Fibroblast of villous mesenchyme (primary cell): ENCODE measurements around the gene LASP1. TPM values are rescaled to one million over a fixed set of nuclear protein-coding genes. Genes with fewer than 3 reads are reported as not detected.
"Not testable (repeated sequence)": the region's sequence is repeated elsewhere in the genome, so short reads cannot be mapped to it uniquely, and the experiment has no call there.

Experiments
- DNase-seq: peaks from one replicate; pipeline ENCODE4 v3.0.0-alpha.2; 2010; ENCODE audit warnings: low read depth
- H3K4me3 ChIP-seq: 2 replicates; pipeline ENCODE4 v1.5.1; 2011; ENCODE audit warnings: low read depth, mild to moderate bottlenecking, low read length
- CTCF ChIP-seq: IDR thresholded peaks from 2 replicates; pipeline ENCODE4 v1.5.1; 2012; ENCODE audit warnings: low read depth, mild to moderate bottlenecking, low read length; ENCODE audit not compliant: insufficient read depth
- total RNA-seq: library from RNA; depleted of rRNA; stranded (reverse); fragments of >200 nt; gene quantifications from 2 replicates; pipeline ENCODE4 v1.2.3, GENCODE V29; 2012

Gene LASP1
- total RNA-seq, 1 donor: 475 TPM

GRCh38 chr17:38922538-38923297, 52.9 kb downstream of the LASP1 start:
- no peak overlapping the region for H3K4me3 ChIP-seq
- peak; percentile 67 for DNase-seq

GRCh38 chr17:38925263-38925995, 55.6 kb downstream of the LASP1 start, which contains the start of gene LASP1NB:
LASP1NB (plus strand) TSS chr17:38925614.
- DNase-seq: no peak
- TF ChIP-seq CTCF: no peak
- no peak within 1 kb of the TSS for H3K4me3 ChIP-seq

More at GRCh38 chr17:38922538-38923297, 52.9 kb downstream of the LASP1 start:
- TF ChIP-seq CTCF: peak; percentile 7

- no peak for DNase-seq
- H3K4me3 ChIP-seq: no peak overlapping the region
- no peak for TF ChIP-seq CTCF
Observed at GRCh38 chr17:38926293-38927070, 56.6 kb downstream of the LASP1 start.

- H3K4me3 ChIP-seq, DNase-seq: not testable (repeated sequence)
Observed at GRCh38 chr17:38930782-38931181, 60.9 kb downstream of the LASP1 start.

GRCh38 chr17:38933962-38934361, 64.1 kb downstream of the LASP1 start:
- DNase-seq, H3K4me3 ChIP-seq: not testable (repeated sequence)

- no peak for DNase-seq
- H3K4me3 ChIP-seq: no peak overlapping the region
- TF ChIP-seq CTCF: no peak
Observed at GRCh38 chr17:38939987-38940386, 70.1 kb downstream of the LASP1 start.

GRCh38 chr17:38940404-38940803, 70.5 kb downstream of the LASP1 start:
- TF ChIP-seq CTCF: no peak
- H3K4me3 ChIP-seq: no peak overlapping the region
- DNase-seq: no peak
